Measurements from ENCODE around the gene AGL.
"Not testable (repeated sequence)": the region's sequence is repeated elsewhere in the genome, so short reads cannot be mapped to it uniquely, and the experiment has no call there.

AGL gene

GRCh38 chr1:99851850-99852454 is 1.8 kb downstream of the AGL start:
- H3K9me3 ChIP-seq (ENCODE audit: control insufficient read depth in 2 of 2, low read length in 2 of 2) = no peaks in the 10 kb centered on the region
- H3K9ac ChIP-seq (ENCODE audit: low read length in 2 of 2) = peak overlapping the region in 1 of 2 donors; percentile 80
- no peaks in the 10 kb centered on the region for H3K27me3 ChIP-seq (ENCODE audit: control insufficient read depth in 1 of 2, insufficient read depth in 2 of 2, low read length in 2 of 2)
- H3K27ac ChIP-seq (ENCODE audit: low read length) = no peak overlapping the region
- H3K36me3 ChIP-seq (ENCODE audit: control insufficient read depth in 2 of 2, insufficient read depth in 2 of 2, low read length in 2 of 2) = peaks cover 0 to 5% of the 10 kb centered on the region in 2 donors
- peak overlapping the region; percentile 15 to 48 for H3K4me3 ChIP-seq (ENCODE audit: low read length in 2 of 2)
- peaks cover 10% of the 10 kb centered on the region for H3K4me1 ChIP-seq (ENCODE audit: control insufficient read depth, insufficient read depth, low read length)

DNA sequence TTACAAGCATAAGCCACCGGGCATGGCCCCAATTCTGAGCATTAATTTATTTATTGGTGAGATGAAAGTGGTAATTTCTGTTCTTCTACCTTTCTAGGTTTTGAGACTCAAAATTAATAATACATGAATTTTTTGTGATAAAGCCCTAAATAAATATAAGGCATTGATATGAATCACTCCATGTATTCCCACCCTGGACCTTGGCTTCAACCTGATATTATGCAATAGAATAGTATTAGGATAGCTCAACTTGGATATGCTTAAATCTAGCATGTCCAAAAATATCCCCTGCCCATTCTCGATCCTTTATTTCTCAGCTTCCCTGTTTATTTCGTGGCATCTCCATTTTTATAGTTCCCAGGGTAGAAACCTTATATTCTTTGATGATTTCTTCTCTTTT is 2.5 kb downstream of the AGL start:
- H3K4me1 ChIP-seq (ENCODE audit: control insufficient read depth, insufficient read depth, low read length) = peaks cover 10% of the 10 kb centered on the region
- H3K9me3 ChIP-seq (ENCODE audit: control insufficient read depth in 2 of 2, low read length in 2 of 2) = no peaks in the 10 kb centered on the region
- no peak overlapping the region for H3K27ac ChIP-seq (ENCODE audit: low read length)
- no peak overlapping the region for H3K9ac ChIP-seq (ENCODE audit: low read length in 2 of 2)
- no peak overlapping the region for H3K4me3 ChIP-seq (ENCODE audit: low read length in 2 of 2)
- peaks cover 0 to 5% of the 10 kb centered on the region in 2 donors for H3K36me3 ChIP-seq (ENCODE audit: control insufficient read depth in 2 of 2, insufficient read depth in 2 of 2, low read length in 2 of 2)
- H3K27me3 ChIP-seq (ENCODE audit: control insufficient read depth in 1 of 2, insufficient read depth in 2 of 2, low read length in 2 of 2) = no peaks in the 10 kb centered on the region

GRCh38 chr1:99855914-99856450 is 5.8 kb downstream of the AGL start:
- Histone ChIP-seq H3K9me3 (ENCODE audit: control insufficient read depth in 2 of 2, low read length in 2 of 2) (no peaks in the 10 kb centered on the region), H3K36me3 (ENCODE audit: control insufficient read depth in 2 of 2, insufficient read depth in 2 of 2, low read length in 2 of 2) (peaks cover 4 to 5% of the 10 kb centered on the region in 2 donors), H3K4me1 (ENCODE audit: control insufficient read depth, insufficient read depth, low read length) (peaks cover 5% of the 10 kb centered on the region), H3K4me3 (ENCODE audit: low read length in 2 of 2) (no peak overlapping the region), H3K27me3 (ENCODE audit: control insufficient read depth in 1 of 2, insufficient read depth in 2 of 2, low read length in 2 of 2) (no peaks in the 10 kb centered on the region), H3K9ac (ENCODE audit: low read length in 2 of 2) (no peak overlapping the region), H3K27ac (ENCODE audit: low read length) (no peak overlapping the region)

DNA sequence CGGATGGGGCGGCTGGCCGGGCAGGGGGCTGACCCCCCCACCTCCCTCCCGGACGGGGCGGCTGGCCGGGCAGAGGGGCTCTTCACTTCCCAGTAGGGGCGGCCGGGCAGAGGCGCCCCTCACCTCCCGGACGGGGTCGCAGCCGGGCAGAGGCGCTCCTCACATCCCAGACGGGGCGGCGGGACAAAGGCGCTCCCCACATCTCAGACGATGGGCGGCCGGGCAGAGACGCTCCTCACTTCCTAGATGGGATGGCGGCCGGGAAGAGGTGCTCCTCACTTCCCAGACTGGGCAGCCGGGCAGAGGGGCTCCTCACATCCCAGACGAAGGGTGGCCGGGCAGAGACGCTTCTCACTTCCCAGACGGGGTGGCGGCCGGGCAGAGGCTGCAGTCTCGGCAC is 6.9 kb downstream of the AGL start:
- H3K4me1 ChIP-seq (ENCODE audit: control insufficient read depth, insufficient read depth, low read length); H3K27ac ChIP-seq (ENCODE audit: low read length); H3K4me3 ChIP-seq (ENCODE audit: low read length in 2 of 2): not testable (repeated sequence)

DNA sequence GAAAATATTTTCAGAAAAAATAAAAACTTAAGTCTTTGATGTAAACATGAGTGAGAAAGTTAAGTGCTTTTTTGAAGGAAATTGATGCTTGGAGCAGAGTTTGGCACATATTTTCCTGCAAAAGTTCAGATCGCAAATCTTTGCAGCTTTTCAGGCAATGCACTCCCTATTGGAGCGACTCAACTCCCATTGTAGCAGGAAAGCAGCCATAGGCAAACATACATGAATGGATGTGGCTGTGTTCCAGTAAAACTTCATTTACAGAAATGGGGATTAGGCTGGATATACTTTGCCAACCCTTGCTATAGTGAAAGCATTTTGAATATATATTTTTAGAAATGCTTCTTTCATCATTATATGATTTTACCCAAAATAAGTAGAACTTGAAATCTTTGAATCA is 8.1 kb downstream of the AGL start:
- no peak overlapping the region for H3K4me3 ChIP-seq (ENCODE audit: low read length in 2 of 2)
- H3K36me3 ChIP-seq (ENCODE audit: control insufficient read depth in 2 of 2, insufficient read depth in 2 of 2, low read length in 2 of 2) = peaks cover 2 to 7% of the 10 kb centered on the region in 2 donors
- H3K4me1 ChIP-seq (ENCODE audit: control insufficient read depth, insufficient read depth, low read length) = no peaks in the 10 kb centered on the region
- H3K27me3 ChIP-seq (ENCODE audit: control insufficient read depth in 1 of 2, insufficient read depth in 2 of 2, low read length in 2 of 2) = no peaks in the 10 kb centered on the region
- no peak overlapping the region for H3K9ac ChIP-seq (ENCODE audit: low read length in 2 of 2)
- no peaks in the 10 kb centered on the region for H3K9me3 ChIP-seq (ENCODE audit: control insufficient read depth in 2 of 2, low read length in 2 of 2)
- H3K27ac ChIP-seq (ENCODE audit: low read length) = no peak overlapping the region

More for the DNA sequence above, 6.9 kb downstream of the AGL start:
- not testable (repeated sequence) for H3K9ac ChIP-seq (ENCODE audit: low read length in 2 of 2); H3K36me3 ChIP-seq (ENCODE audit: control insufficient read depth in 2 of 2, insufficient read depth in 2 of 2, low read length in 2 of 2); H3K9me3 ChIP-seq (ENCODE audit: control insufficient read depth in 2 of 2, low read length in 2 of 2); H3K27me3 ChIP-seq (ENCODE audit: control insufficient read depth in 1 of 2, insufficient read depth in 2 of 2, low read length in 2 of 2)

DNA sequence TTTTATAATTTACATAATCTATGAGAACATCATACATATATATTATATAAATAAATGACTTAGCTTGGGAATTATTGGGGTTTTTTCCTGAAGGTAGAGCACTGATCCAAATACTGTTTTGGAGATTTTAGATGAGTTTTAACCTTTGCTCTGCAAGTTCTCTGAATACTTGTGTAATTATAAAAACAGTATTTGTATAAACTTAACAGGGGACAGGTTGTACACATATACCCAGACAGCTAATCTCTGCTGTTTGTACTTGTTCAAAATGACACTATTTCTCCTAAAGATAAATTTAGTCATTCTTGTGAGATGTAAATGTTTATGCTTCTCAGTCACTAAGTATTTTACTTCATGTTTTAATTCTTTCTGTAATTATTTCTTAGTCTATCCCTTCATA is 8.7 kb downstream of the AGL start:
- no peak overlapping the region for H3K27ac ChIP-seq (ENCODE audit: low read length)
- H3K36me3 ChIP-seq (ENCODE audit: control insufficient read depth in 2 of 2, insufficient read depth in 2 of 2, low read length in 2 of 2) = peaks cover 0 to 8% of the 10 kb centered on the region in 2 donors
- no peak overlapping the region for H3K9ac ChIP-seq (ENCODE audit: low read length in 2 of 2)
- no peak overlapping the region for H3K4me3 ChIP-seq (ENCODE audit: low read length in 2 of 2)
- H3K27me3 ChIP-seq (ENCODE audit: control insufficient read depth in 1 of 2, insufficient read depth in 2 of 2, low read length in 2 of 2) = no peaks in the 10 kb centered on the region
- H3K4me1 ChIP-seq (ENCODE audit: control insufficient read depth, insufficient read depth, low read length) = no peaks in the 10 kb centered on the region
- H3K9me3 ChIP-seq (ENCODE audit: control insufficient read depth in 2 of 2, low read length in 2 of 2) = no peaks in the 10 kb centered on the region

DNA sequence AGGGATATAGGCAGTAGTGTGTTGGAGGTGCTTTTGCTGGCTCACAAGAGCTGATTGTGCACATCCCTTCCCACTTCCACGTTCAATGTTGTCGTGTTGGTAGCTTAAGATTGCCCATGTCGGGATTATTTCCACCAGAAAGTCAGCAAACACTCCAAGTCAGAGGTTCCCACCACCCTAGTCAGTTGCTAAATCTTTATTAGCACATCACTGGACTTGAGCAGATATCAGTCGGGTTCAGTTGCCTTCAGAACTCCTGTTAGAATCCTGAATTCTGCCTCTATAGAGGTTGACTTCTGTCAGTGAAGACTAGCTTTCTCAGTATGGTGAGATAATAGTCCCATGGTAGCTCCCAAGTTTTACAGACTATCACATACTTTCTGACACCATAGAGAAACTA is 10.5 kb downstream of the AGL start:
- no peaks in the 10 kb centered on the region for H3K4me1 ChIP-seq (ENCODE audit: control insufficient read depth, insufficient read depth, low read length)
- H3K4me3 ChIP-seq (ENCODE audit: low read length in 2 of 2) = no peak overlapping the region
- no peaks in the 10 kb centered on the region for H3K27me3 ChIP-seq (ENCODE audit: control insufficient read depth in 1 of 2, insufficient read depth in 2 of 2, low read length in 2 of 2)
- H3K9me3 ChIP-seq (ENCODE audit: control insufficient read depth in 2 of 2, low read length in 2 of 2) = no peaks in the 10 kb centered on the region
- no peak overlapping the region for H3K9ac ChIP-seq (ENCODE audit: low read length in 2 of 2)
- H3K36me3 ChIP-seq (ENCODE audit: control insufficient read depth in 2 of 2, insufficient read depth in 2 of 2, low read length in 2 of 2) = peaks cover 0 to 10% of the 10 kb centered on the region in 2 donors
- H3K27ac ChIP-seq (ENCODE audit: low read length) = no peak overlapping the region

- no peaks in the 10 kb centered on the region for H3K4me1 ChIP-seq (ENCODE audit: control insufficient read depth, insufficient read depth, low read length)
- H3K27me3 ChIP-seq (ENCODE audit: control insufficient read depth in 1 of 2, insufficient read depth in 2 of 2, low read length in 2 of 2) = no peaks in the 10 kb centered on the region
- no peak overlapping the region for H3K27ac ChIP-seq (ENCODE audit: low read length)
- H3K9ac ChIP-seq (ENCODE audit: low read length in 2 of 2) = no peak overlapping the region
- peaks cover 2 to 12% of the 10 kb centered on the region in 2 donors for H3K36me3 ChIP-seq (ENCODE audit: control insufficient read depth in 2 of 2, insufficient read depth in 2 of 2, low read length in 2 of 2)
- H3K9me3 ChIP-seq (ENCODE audit: control insufficient read depth in 2 of 2, low read length in 2 of 2) = no peaks in the 10 kb centered on the region
- no peak overlapping the region for H3K4me3 ChIP-seq (ENCODE audit: low read length in 2 of 2)
Measured at GRCh38 chr1:99867682-99868081, 17.5 kb downstream of the AGL start.

- H3K4me3 ChIP-seq (ENCODE audit: low read length in 2 of 2) = no peak overlapping the region
- H3K27ac ChIP-seq (ENCODE audit: low read length) = no peak overlapping the region
- no peaks in the 10 kb centered on the region for H3K4me1 ChIP-seq (ENCODE audit: control insufficient read depth, insufficient read depth, low read length)
Measured at GRCh38 chr1:99869304-99869703, 19.1 kb downstream of the AGL start.

DNA sequence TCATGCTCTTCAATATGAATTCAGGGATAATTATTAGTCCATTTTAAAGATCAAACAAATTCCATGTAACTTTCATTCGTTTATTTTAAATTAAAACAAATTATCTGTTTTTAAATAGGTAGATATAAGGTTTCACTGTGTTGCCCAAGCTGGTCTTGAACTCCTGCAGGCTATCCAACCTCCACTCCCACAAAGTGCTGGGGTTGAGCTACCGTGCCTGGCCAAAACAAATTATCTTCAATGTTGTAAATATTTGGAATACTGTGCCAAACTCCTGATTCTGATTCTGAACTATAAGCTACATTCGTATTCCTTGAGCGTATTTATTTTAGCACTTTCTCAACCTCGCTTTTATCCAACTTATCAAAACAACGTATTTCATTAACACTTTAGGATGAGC is 19.6 kb downstream of the AGL start:
- H3K4me1 ChIP-seq (ENCODE audit: control insufficient read depth, insufficient read depth, low read length) = no peaks in the 10 kb centered on the region

More at GRCh38 chr1:99869304-99869703, 19.1 kb downstream of the AGL start:
- Histone ChIP-seq H3K36me3 (ENCODE audit: control insufficient read depth in 2 of 2, insufficient read depth in 2 of 2, low read length in 2 of 2) (peaks cover 2 to 10% of the 10 kb centered on the region in 2 donors), H3K9me3 (ENCODE audit: control insufficient read depth in 2 of 2, low read length in 2 of 2) (no peaks in the 10 kb centered on the region), H3K9ac (ENCODE audit: low read length in 2 of 2) (no peak overlapping the region), H3K27me3 (ENCODE audit: control insufficient read depth in 1 of 2, insufficient read depth in 2 of 2, low read length in 2 of 2) (no peaks in the 10 kb centered on the region)

GRCh38 chr1:99872063-99872462 is 21.9 kb downstream of the AGL start:
- Histone ChIP-seq H3K4me3 (ENCODE audit: low read length in 2 of 2) (no peak overlapping the region), H3K9me3 (ENCODE audit: control insufficient read depth in 2 of 2, low read length in 2 of 2) (no peaks in the 10 kb centered on the region), H3K9ac (ENCODE audit: low read length in 2 of 2) (no peak overlapping the region), H3K27me3 (ENCODE audit: control insufficient read depth in 1 of 2, insufficient read depth in 2 of 2, low read length in 2 of 2) (no peaks in the 10 kb centered on the region), H3K27ac (ENCODE audit: low read length) (no peak overlapping the region), H3K4me1 (ENCODE audit: control insufficient read depth, insufficient read depth, low read length) (no peaks in the 10 kb centered on the region), H3K36me3 (ENCODE audit: control insufficient read depth in 2 of 2, insufficient read depth in 2 of 2, low read length in 2 of 2) (peaks cover 5 to 7% of the 10 kb centered on the region in 2 donors)

More for the DNA sequence above, 19.6 kb downstream of the AGL start:
- H3K9me3 ChIP-seq (ENCODE audit: control insufficient read depth in 2 of 2, low read length in 2 of 2) = no peaks in the 10 kb centered on the region
- peaks cover 2 to 11% of the 10 kb centered on the region in 2 donors for H3K36me3 ChIP-seq (ENCODE audit: control insufficient read depth in 2 of 2, insufficient read depth in 2 of 2, low read length in 2 of 2)
- H3K4me3 ChIP-seq (ENCODE audit: low read length in 2 of 2) = no peak overlapping the region
- no peaks in the 10 kb centered on the region for H3K27me3 ChIP-seq (ENCODE audit: control insufficient read depth in 1 of 2, insufficient read depth in 2 of 2, low read length in 2 of 2)
- no peak overlapping the region for H3K9ac ChIP-seq (ENCODE audit: low read length in 2 of 2)
- H3K27ac ChIP-seq (ENCODE audit: low read length) = no peak overlapping the region

Data from stomach smooth muscle (tissue), 2 donors.